Mucosa of gallbladder (tissue), 1 donor: ENCODE results near the gene OXLD1. TPM values are rescaled to one million over a fixed set of nuclear protein-coding genes. Genes with fewer than 3 reads are reported as not detected.
A peak's percentile ranks its signal among the peaks of the same experiment; 100 is the strongest.
"Not testable (repeated sequence)": the region's sequence is repeated elsewhere in the genome, so short reads cannot be mapped to it uniquely, and the experiment has no call there.

ENCODE experiments used
- DNase-seq: peaks from one replicate; pipeline ENCODE4 v3.0.0-alpha.2; 2020; ENCODE audit warnings: low spot score
- total RNA-seq: library from RNA; stranded (reverse); gene quantifications from one replicate; pipeline ENCODE4 v1.2.1, GENCODE V29; 2021
- donor health status: DM: no; HTN: no; CAD: no.

The OXLD1 gene
- total RNA-seq, 1 donor from 2014 or later: 38.4 TPM

GRCh38 chr17:81652906-81653771, 13.3 kb downstream of the OXLD1 start:
- no peak for DNase-seq

GRCh38 chr17:81651692-81652091, 14.7 kb downstream of the OXLD1 start:
- peak; percentile 43 for DNase-seq

GRCh38 chr17:81650951-81651350, 15.5 kb downstream of the OXLD1 start:
- DNase-seq: no peak

GRCh38 chr17:81648707-81649085, 17.7 kb downstream of the OXLD1 start:
- no peak for DNase-seq

GRCh38 chr17:81648013-81648706, 18.2 kb downstream of the OXLD1 start:
- no peak for DNase-seq

GRCh38 chr17:81647640-81648012, 18.8 kb downstream of the OXLD1 start:
- DNase-seq: no peak

GRCh38 chr17:81646869-81647600, 19.4 kb downstream of the OXLD1 start:
- no peak for DNase-seq

GRCh38 chr17:81644976-81645952, 21.1 kb downstream of the OXLD1 start:
- no peak for DNase-seq

- no peak for DNase-seq
These were observed 21.9 kb downstream of the OXLD1 start for GRCh38 chr17:81644496-81644895.

- DNase-seq: no peak
These were observed 24.4 kb downstream of the OXLD1 start for GRCh38 chr17:81641825-81642489.

- no peak for DNase-seq
These were observed 26.4 kb downstream of the OXLD1 start for GRCh38 chr17:81640011-81640410.

GRCh38 chr17:81638683-81639082, 27.7 kb downstream of the OXLD1 start:
- no peak for DNase-seq

GRCh38 chr17:81636505-81637288, 29.7 kb downstream of the OXLD1 start, which contains the start of the genes NPLOC4 and TSPAN10:
Gene NPLOC4 (minus strand): TSS chr17:81637112. CDS start chr17:81636930, 182 bp downstream.
Gene TSPAN10 (plus strand): TSS chr17:81637196. CDS start chr17:81642413, 5,217 bp downstream.
- DNase-seq: peak; percentile 81

GRCh38 chr17:81635973-81636504, 30.4 kb downstream of the OXLD1 start:
- no peak for DNase-seq

- no peak for DNase-seq
These were observed 31.0 kb downstream of the OXLD1 start for GRCh38 chr17:81635431-81635830.

GRCh38 chr17:81631482-81631881, 34.9 kb downstream of the OXLD1 start:
- DNase-seq: no peak

- DNase-seq: no peak
These were observed 36.1 kb downstream of the OXLD1 start for GRCh38 chr17:81630274-81630673.

GRCh38 chr17:81621494-81622130, 44.8 kb downstream of the OXLD1 start:
- no peak for DNase-seq

GRCh38 chr17:81618307-81618706, 48.1 kb downstream of the OXLD1 start:
- not testable (repeated sequence) for DNase-seq
